Measurements from ENCODE around the gene USP4. TPM values are rescaled to one million over a fixed set of nuclear protein-coding genes. Genes with fewer than 3 reads are reported as not detected.

USP4 gene
- total RNA-seq, 4 donors from 2014 or later, result 8.1 to 29.6 (median 19.3) TPM

GRCh38 chr3:49263159-49263889 lies 76.5 kb downstream of the USP4 start:
- no peak for DNase-seq
- Histone ChIP-seq H3K9me3 (no peaks in the 10 kb centered on the region), H3K4me1 (peaks cover 0 to 33% (median 3%) of the 10 kb centered on the region in 3 donors), H3K27me3 (no peaks in the 10 kb centered on the region), H3K4me3 (no peak overlapping the region), H3K27ac (peak overlapping the region in 1 of 4 donors; percentile 25), H3K36me3 (no peaks in the 10 kb centered on the region)
- intact Hi-C loops (cut with DNase I), result no loop called here
- WGBS, 2 donors, result 75 to 95% methylated on average over 4 to 5 of the region's 6 CpGs
- TF ChIP-seq CTCF (IDR thresholded peaks at IDR 0.05) (no peak), POLR2A (IDR thresholded peaks at IDR 0.05) (no peak)

GRCh38 chr3:49260806-49261324 lies 79.0 kb downstream of the USP4 start:
- peak overlapping the region in 3 of 4 donors; percentile 25 to 31 (median 26) for H3K27ac ChIP-seq
- 77% methylated on average over 5 of the region's 5 CpGs for WGBS, 2 donors
- no peaks in the 10 kb centered on the region for H3K27me3 ChIP-seq
- H3K4me3 ChIP-seq, result no peak overlapping the region
- H3K36me3 ChIP-seq, result no peaks in the 10 kb centered on the region
- no peaks in the 10 kb centered on the region for H3K9me3 ChIP-seq
- DNase-seq, result no peak
- no peak for TF ChIP-seq CTCF (IDR thresholded peaks at IDR 0.05)
- TF ChIP-seq POLR2A (IDR thresholded peaks at IDR 0.05), result no peak
- H3K4me1 ChIP-seq, result peaks cover 0 to 29% (median 3%) of the 10 kb centered on the region in 3 donors
- intact Hi-C loops (cut with DNase I), result no loop called here

GRCh38 chr3:49257187-49257586 lies 82.7 kb downstream of the USP4 start:
- H3K27me3 ChIP-seq, result no peaks in the 10 kb centered on the region
- no peaks in the 10 kb centered on the region for H3K36me3 ChIP-seq
- intact Hi-C loops (cut with DNase I), result no loop called here
- whole genome bisulfite sequencing, 2 donors, result 61 to 81% methylated on average over 3 of the region's 3 CpGs
- H3K9me3 ChIP-seq, result no peaks in the 10 kb centered on the region
- no peak overlapping the region for H3K27ac ChIP-seq
- no peak overlapping the region for H3K4me3 ChIP-seq
- H3K4me1 ChIP-seq, result peaks cover 0 to 31% (median 3%) of the 10 kb centered on the region in 3 donors
- no peak for TF ChIP-seq POLR2A (IDR thresholded peaks at IDR 0.05)
- no peak for TF ChIP-seq CTCF (IDR thresholded peaks at IDR 0.05)
- no peak for DNase-seq

- 61 to 73% methylated on average over 4 to 5 of the region's 6 CpGs for WGBS, 2 donors
- no peaks in the 10 kb centered on the region for H3K9me3 ChIP-seq
- no peaks in the 10 kb centered on the region for H3K36me3 ChIP-seq
- H3K4me3 ChIP-seq, result no peak overlapping the region
- H3K27ac ChIP-seq, result no peak overlapping the region
- TF ChIP-seq CTCF (IDR thresholded peaks at IDR 0.05) (no peak), POLR2A (IDR thresholded peaks at IDR 0.05) (no peak)
- peaks cover 0 to 21% (median 3%) of the 10 kb centered on the region in 3 donors for H3K4me1 ChIP-seq
- no peaks in the 10 kb centered on the region for H3K27me3 ChIP-seq
- DNase-seq, result no peak
- intact Hi-C loops (cut with DNase I), result no loop called here
Observed at GRCh38 chr3:49255718-49256511, 83.9 kb downstream of the USP4 start.

- no peaks in the 10 kb centered on the region for H3K36me3 ChIP-seq
- no peak overlapping the region for H3K27ac ChIP-seq
- H3K4me3 ChIP-seq, result no peak overlapping the region
- H3K4me1 ChIP-seq, result peaks cover 0 to 19% (median 0%) of the 10 kb centered on the region in 3 donors
- no peaks in the 10 kb centered on the region for H3K27me3 ChIP-seq
- intact Hi-C loops (cut with DNase I), result no loop called here
- TF ChIP-seq CTCF (IDR thresholded peaks at IDR 0.05) (no peak), POLR2A (IDR thresholded peaks at IDR 0.05) (no peak)
- H3K9me3 ChIP-seq, result no peaks in the 10 kb centered on the region
- DNase-seq, result no peak
- WGBS, 2 donors, result 62 to 64% methylated on average over 1 of the region's 1 CpG
Observed at GRCh38 chr3:49255112-49255511, 84.7 kb downstream of the USP4 start.

Measured in esophagus squamous epithelium (tissue), 5 donors.